ENCODE data around the gene FYB2.
A peak's percentile ranks its signal among the peaks of the same experiment; 100 is the strongest.

The FYB2 gene

GRCh38 chr1:56819387-56819899 lies at the start of gene FYB2:
TSS of gene FYB2 (minus strand) at chr1:56819404. CDS start at chr1:56819290, 114 bp downstream.
- TF ChIP-seq CTCF (IDR thresholded peaks at IDR 0.05; ENCODE audit: insufficient read depth, low read length, missing control alignments), result no peak

GRCh38 chr1:56868761-56869160 lies 49.6 kb upstream of the FYB2 start:
- no peak for DNase-seq (ENCODE audit: low read depth, low spot score)
- H3K4me3 ChIP-seq (ENCODE audit: low read depth, low read length), result no peak overlapping the region
- ChIA-PET CTCF (no interaction called here), POLR2A (no interaction called here)
- no peak for TF ChIP-seq CTCF (IDR thresholded peaks at IDR 0.05; ENCODE audit: insufficient read depth, low read length, missing control alignments)

More at GRCh38 chr1:56819387-56819899, at the start of gene FYB2:
- CTCF ChIA-PET, result interaction anchor here (1.2 to 4.1 kb wide), 8 partner anchors 10 to 1535 kb away, joined by 4 to 71 read pairs (median 29); no protein-coding TSS in a partner anchor
- DNase-seq (ENCODE audit: low read depth, low spot score), result no peak
- POLR2A ChIA-PET, result no interaction called here
- no peak within 1 kb of the TSS for H3K4me3 ChIP-seq (ENCODE audit: low read depth, low read length)

GRCh38 chr1:56867491-56867890 lies 48.3 kb upstream of the FYB2 start:
- POLR2A ChIA-PET, result no interaction called here
- no peak for TF ChIP-seq CTCF (IDR thresholded peaks at IDR 0.05; ENCODE audit: insufficient read depth, low read length, missing control alignments)
- no peak for DNase-seq (ENCODE audit: low read depth, low spot score)
- CTCF ChIA-PET, result interaction anchor here (1.8 kb wide), 1 partner anchor 36 kb away, joined by 12 read pairs; no protein-coding TSS in a partner anchor
- H3K4me3 ChIP-seq (ENCODE audit: low read depth, low read length), result no peak overlapping the region

GRCh38 chr1:56866656-56867055 lies 47.5 kb upstream of the FYB2 start:
- TF ChIP-seq CTCF (IDR thresholded peaks at IDR 0.05; ENCODE audit: insufficient read depth, low read length, missing control alignments), result no peak
- peak; percentile 81 for DNase-seq (ENCODE audit: low read depth, low spot score)
- H3K4me3 ChIP-seq (ENCODE audit: low read depth, low read length), result no peak overlapping the region

GRCh38 chr1:56864430-56864829 lies 45.2 kb upstream of the FYB2 start:
- no peak for DNase-seq (ENCODE audit: low read depth, low spot score)
- no peak overlapping the region for H3K4me3 ChIP-seq (ENCODE audit: low read depth, low read length)
- CTCF ChIA-PET, result no interaction called here
- POLR2A ChIA-PET, result no interaction called here
- no peak for TF ChIP-seq CTCF (IDR thresholded peaks at IDR 0.05; ENCODE audit: insufficient read depth, low read length, missing control alignments)

More at GRCh38 chr1:56866656-56867055, 47.5 kb upstream of the FYB2 start:
- CTCF ChIA-PET, result interaction anchor here (1.8 kb wide), 1 partner anchor 36 kb away, joined by 12 read pairs; no protein-coding TSS in a partner anchor
- POLR2A ChIA-PET, result no interaction called here

- ChIA-PET CTCF (no interaction called here), POLR2A (no interaction called here)
- no peak for TF ChIP-seq CTCF (IDR thresholded peaks at IDR 0.05; ENCODE audit: insufficient read depth, low read length, missing control alignments)
- H3K4me3 ChIP-seq (ENCODE audit: low read depth, low read length), result no peak overlapping the region
- no peak for DNase-seq (ENCODE audit: low read depth, low spot score)
Measured at GRCh38 chr1:56863265-56863992, 44.2 kb upstream of the FYB2 start.
